Thyroid gland (tissue), 4 donors: ENCODE data around the gene ANXA6.

Experiments
- POLR2A ChIP-seq, 2 donors: fragments of 450-650 bp; IDR thresholded peaks; one replicate each; pipeline ENCODE4 v1.6.1; 2017; ENCODE audit warnings: antibody characterized with exemption in 2 of 2, mild to moderate bottlenecking in 2 of 2, moderate library complexity in 1 of 2
- TF ChIP-seq, protein P1 (sequence below), 6 experiments: fragments of 200-600 bp in 3 of 6; fragments of 450-650 bp in 3 of 6; sonication (generic) in 3 of 6; IDR thresholded peaks; one replicate each; pipeline ENCODE4 v1.5.1; 2016 to 2019; ENCODE audit warnings: antibody characterized with exemption in 6 of 6, mild to moderate bottlenecking in 2 of 6, inconsistent platforms in 1 of 6, moderate library complexity in 1 of 6

- TF ChIP-seq, protein P1, sequence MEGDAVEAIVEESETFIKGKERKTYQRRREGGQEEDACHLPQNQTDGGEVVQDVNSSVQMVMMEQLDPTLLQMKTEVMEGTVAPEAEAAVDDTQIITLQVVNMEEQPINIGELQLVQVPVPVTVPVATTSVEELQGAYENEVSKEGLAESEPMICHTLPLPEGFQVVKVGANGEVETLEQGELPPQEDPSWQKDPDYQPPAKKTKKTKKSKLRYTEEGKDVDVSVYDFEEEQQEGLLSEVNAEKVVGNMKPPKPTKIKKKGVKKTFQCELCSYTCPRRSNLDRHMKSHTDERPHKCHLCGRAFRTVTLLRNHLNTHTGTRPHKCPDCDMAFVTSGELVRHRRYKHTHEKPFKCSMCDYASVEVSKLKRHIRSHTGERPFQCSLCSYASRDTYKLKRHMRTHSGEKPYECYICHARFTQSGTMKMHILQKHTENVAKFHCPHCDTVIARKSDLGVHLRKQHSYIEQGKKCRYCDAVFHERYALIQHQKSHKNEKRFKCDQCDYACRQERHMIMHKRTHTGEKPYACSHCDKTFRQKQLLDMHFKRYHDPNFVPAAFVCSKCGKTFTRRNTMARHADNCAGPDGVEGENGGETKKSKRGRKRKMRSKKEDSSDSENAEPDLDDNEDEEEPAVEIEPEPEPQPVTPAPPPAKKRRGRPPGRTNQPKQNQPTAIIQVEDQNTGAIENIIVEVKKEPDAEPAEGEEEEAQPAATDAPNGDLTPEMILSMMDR (IDR thresholded peaks at IDR 0.05), result no peak
- no peak for TF ChIP-seq POLR2A (IDR thresholded peaks at IDR 0.05)
These were observed 64.8 kb downstream of the ANXA6 start for GRCh38 chr5:151092762-151093161.
